ENCODE results near the gene NRG3.

Gene NRG3

GRCh38 chr10:82867056-82867455 lies 992.1 kb downstream of the NRG3 start:
- no peak for DNase-seq

GRCh38 chr10:82874671-82875070 lies 999.7 kb downstream of the NRG3 start:
- no peak for DNase-seq

GRCh38 chr10:82880776-82881290 lies 1005.8 kb downstream of the NRG3 start:
- no peak for DNase-seq

- DNase-seq, result no peak
Measured at GRCh38 chr10:82882722-82883121, 1007.7 kb downstream of the NRG3 start.

- DNase-seq, result no peak
Measured at GRCh38 chr10:82883603-82884002, 1008.6 kb downstream of the NRG3 start.

- no peak for DNase-seq
Measured at GRCh38 chr10:82887488-82887887, 1012.5 kb downstream of the NRG3 start.

- DNase-seq, result no peak
Measured at GRCh38 chr10:82888809-82889455, 1013.9 kb downstream of the NRG3 start.

- no peak for DNase-seq
Measured at GRCh38 chr10:82889728-82890127, 1014.7 kb downstream of the NRG3 start.

- no peak for DNase-seq
Measured at GRCh38 chr10:82890573-82890972, 1015.6 kb downstream of the NRG3 start.

- DNase-seq, result no peak
Measured at GRCh38 chr10:82908096-82908495, 1033.1 kb downstream of the NRG3 start.

GRCh38 chr10:82908751-82909150 lies 1033.8 kb downstream of the NRG3 start:
- no peak for DNase-seq

- DNase-seq, result no peak
Measured at GRCh38 chr10:82910301-82910700, 1035.3 kb downstream of the NRG3 start.

GRCh38 chr10:82914655-82915136 lies 1039.7 kb downstream of the NRG3 start:
- DNase-seq, result no peak

GRCh38 chr10:82916941-82917340 lies 1041.9 kb downstream of the NRG3 start:
- DNase-seq, result no peak

- DNase-seq, result no peak
Measured at GRCh38 chr10:82918022-82918421, 1043.0 kb downstream of the NRG3 start.

- DNase-seq, result no peak
Measured at GRCh38 chr10:82922046-82922445, 1047.1 kb downstream of the NRG3 start.

- no peak for DNase-seq
Measured at GRCh38 chr10:82922755-82923154, 1047.8 kb downstream of the NRG3 start.

GRCh38 chr10:82924711-82925110 lies 1049.7 kb downstream of the NRG3 start:
- DNase-seq, result no peak

- DNase-seq, result no peak
Measured at GRCh38 chr10:82925547-82925946, 1050.6 kb downstream of the NRG3 start.

GRCh38 chr10:82932451-82932850 lies 1057.5 kb downstream of the NRG3 start:
- no peak for DNase-seq

GRCh38 chr10:82934429-82934828 lies 1059.4 kb downstream of the NRG3 start:
- no peak for DNase-seq

GRCh38 chr10:82934947-82935346 lies 1060.0 kb downstream of the NRG3 start:
- DNase-seq, result no peak

GRCh38 chr10:82938331-82938730 lies 1063.3 kb downstream of the NRG3 start:
- no peak for DNase-seq

- no peak for DNase-seq
Measured at GRCh38 chr10:82942286-82943099, 1067.5 kb downstream of the NRG3 start.
